HCT116 (cell line): Measurements from ENCODE around the gene MYRF. TPM values are rescaled to one million over a fixed set of nuclear protein-coding genes. Genes with fewer than 3 reads are reported as not detected.

Experiments
- ATAC-seq: fragments of 200-7000 bp; cut with Tn5 transposase; 2 replicates; pipeline ENCODE4 v1.9.1; 2020; ENCODE audit warnings: mild to moderate bottlenecking, moderate library complexity
- BruUV-seq: library from RNA; stranded (reverse); fragments of 400-500 nt; replicated peaks from 2 replicates; lab custom pipeline; 2021; lab: Mats Ljungman, UMichigan
- CTCF ChIA-PET: fragments of 300-600 bp; sonication (Branson Sonifier 250); formaldehyde crosslinking; loops from one replicate; lab custom pipeline; 2021; ENCODE audit warnings: antibody characterized with exemption; lab: Charles Lee
- POLR2A ChIA-PET: fragments of 300-600, 350-600 bp; sonication (Branson Sonifier 250); formaldehyde crosslinking; loops from one replicate; lab custom pipeline; 2021; ENCODE audit warnings: antibody characterized with exemption; lab: Charles Lee
- RAD21 ChIA-PET, 2 experiments: fragments of 300-600 bp; sonication (Branson Sonifier 250); formaldehyde crosslinking; loops; one replicate each; lab custom pipeline; 2023; ENCODE audit warnings: low total read pairs in 2 of 2; ENCODE audit not compliant: uncharacterized antibody in 2 of 2, unreplicated experiment in 2 of 2, low non-redundant PET in 1 of 2; lab: Charles Lee
- DNase-seq: peaks from one replicate; pipeline ENCODE4 v3.0.0-alpha.2; 2010; ENCODE audit warnings: low read depth, low spot score
- H2AFZ ChIP-seq: fragments of 200-600 bp; shearing (Covaris generic), sonication (generic); 2 replicates; pipeline ENCODE4 v1.6.1; 2017; ENCODE audit warnings: low read depth, mixed run types, mixed read lengths, antibody characterized with exemption, low read length; ENCODE audit not compliant: poor library complexity, severe bottlenecking
- H3K27ac ChIP-seq: 2 replicates; pipeline ENCODE4 v1.5.1; 2012; ENCODE audit warnings: low read depth, low read length
- H3K27me3 ChIP-seq: fragments of 200-600 bp; sonication (generic); 2 replicates; pipeline ENCODE4 v1.6.1; 2016; ENCODE audit warnings: mixed run types, low read length, mixed read lengths; ENCODE audit not compliant: insufficient read depth
- H3K36me3 ChIP-seq, 2 experiments: fragments of 200-500 bp in 1 of 2; fragments of 200-600 bp in 1 of 2; sonication (Bioruptor generic) in 1 of 2; sonication (generic) in 1 of 2; 2 replicates each; pipeline versions ENCODE4 v1.5.1 to v1.6.1; 2014 to 2016; ENCODE audit warnings: low read length in 2 of 2, inconsistent platforms in 1 of 2, mixed read lengths in 1 of 2, mixed run types in 1 of 2; ENCODE audit not compliant: insufficient read depth in 2 of 2, control insufficient read depth in 1 of 2
- H3K4me1 ChIP-seq, 2 experiments: fragments of 200-600 bp in 1 of 2; sonication (generic) in 1 of 2; 2 replicates each; pipeline versions ENCODE4 v1.5.1 to v1.6.1; 2012 to 2017; ENCODE audit warnings: low read length in 2 of 2, inconsistent platforms in 1 of 2, mild to moderate bottlenecking in 1 of 2, mixed read lengths in 1 of 2, mixed run types in 1 of 2, moderate library complexity in 1 of 2; ENCODE audit not compliant: insufficient read depth in 2 of 2, control insufficient read depth in 1 of 2
- H3K4me2 ChIP-seq: fragments of 200-600 bp; sonication (generic); 2 replicates; pipeline ENCODE4 v1.6.1; 2017; ENCODE audit warnings: mixed run types, low read length, mixed read lengths
- H3K4me3 ChIP-seq, 2 experiments: fragments of 200-600 bp in 1 of 2; sonication (generic) in 1 of 2; replicated peaks in 1 of 2; 2 replicates each; pipeline ENCODE4 v1.5.1; 2011 to 2016; ENCODE audit warnings: low read length in 2 of 2, control low read depth in 1 of 2, low read depth in 1 of 2, mild to moderate bottlenecking in 1 of 2, mixed read lengths in 1 of 2, mixed run types in 1 of 2
- H3K79me2 ChIP-seq: fragments of 200-600 bp; sonication (generic); 2 replicates; pipeline ENCODE4 v1.6.1; 2017; ENCODE audit warnings: mild to moderate bottlenecking, mixed run types, low read length, moderate library complexity, mixed read lengths; ENCODE audit not compliant: insufficient read depth
- H3K9ac ChIP-seq: fragments of 200-600 bp; sonication (generic); 2 replicates; pipeline ENCODE4 v1.6.1; 2016; ENCODE audit warnings: low read length, mixed read lengths
- H3K9me2 ChIP-seq: fragments of 200-600 bp; sonication (generic), shearing (Covaris generic); 2 replicates; pipeline ENCODE4 v1.6.1; 2017; ENCODE audit warnings: mixed run types, mild to moderate bottlenecking, moderate library complexity; ENCODE audit not compliant: insufficient read depth
- H3K9me3 ChIP-seq, 2 experiments: fragments of 200-500 bp in 1 of 2; fragments of 200-600 bp in 1 of 2; sonication (Bioruptor generic) in 1 of 2; sonication (generic) in 1 of 2; 2 replicates each; pipeline ENCODE4 v1.6.1; 2014 to 2017; ENCODE audit warnings: low read length in 2 of 2, mixed read lengths in 2 of 2, inconsistent platforms in 1 of 2, low read depth in 1 of 2, mild to moderate bottlenecking in 1 of 2, mixed run types in 1 of 2, moderate library complexity in 1 of 2; ENCODE audit not compliant: control insufficient read depth in 1 of 2, insufficient read depth in 1 of 2
- H4K20me1 ChIP-seq: fragments of 200-600 bp; sonication (generic), shearing (Covaris generic); 2 replicates; pipeline ENCODE4 v1.6.1; 2017; ENCODE audit warnings: mixed run types, mild to moderate bottlenecking, moderate library complexity; ENCODE audit not compliant: insufficient read depth
- CEBPB ChIP-seq: IDR thresholded peaks from 2 replicates; pipeline ENCODE4 v1.6.1; 2012; ENCODE audit warnings: low read depth
- FOSL1 ChIP-seq: IDR thresholded peaks from 2 replicates; pipeline ENCODE4 v1.6.1; 2012; ENCODE audit warnings: low read depth
- JUND ChIP-seq: IDR thresholded peaks from 2 replicates; pipeline ENCODE4 v1.6.1; 2012
- POLR2AphosphoS5 ChIP-seq: IDR thresholded peaks from 2 replicates; pipeline ENCODE4 v1.6.1; 2011; ENCODE audit warnings: mild to moderate bottlenecking, low read depth, low read length, moderate library complexity
- RAD21 ChIP-seq: IDR thresholded peaks from 2 replicates; pipeline ENCODE4 v1.6.1; 2012; ENCODE audit warnings: low read depth, mild to moderate bottlenecking
- SIN3A ChIP-seq: IDR thresholded peaks from 2 replicates; pipeline ENCODE4 v1.6.1; 2012; ENCODE audit warnings: low read depth
- SP1 ChIP-seq: IDR thresholded peaks from 2 replicates; pipeline ENCODE4 v1.6.1; 2012; ENCODE audit warnings: low read depth
- SRF ChIP-seq: IDR thresholded peaks from 2 replicates; pipeline ENCODE4 v1.6.1; 2012; ENCODE audit warnings: low read depth
- TCF7L2 ChIP-seq: IDR thresholded peaks from 2 replicates; pipeline ENCODE4 v1.7.0; 2011; ENCODE audit warnings: borderline replicate concordance, inconsistent platforms; ENCODE audit not compliant: insufficient read depth, insufficient read length; ENCODE audit errors: extremely low read depth
- YY1 ChIP-seq: IDR thresholded peaks from 2 replicates; pipeline ENCODE4 v1.6.1; 2011; ENCODE audit warnings: low read length, low read depth, moderate library complexity, mild to moderate bottlenecking; ENCODE audit not compliant: insufficient replicate concordance; ENCODE audit errors: extremely low read depth
- ZNF274 ChIP-seq: fragments of 200-500 bp; sonication (Bioruptor generic); IDR thresholded peaks from 2 replicates; pipeline ENCODE4 v1.6.1; 2014; ENCODE audit warnings: mild to moderate bottlenecking, low read depth, low read length, inconsistent platforms
- intact Hi-C: fragments of 100-400 bp; cut with micrococcal nuclease; formaldehyde crosslinking; loops from 2 replicates; pipeline ENCODE4 v1.10.0; 2022
- total RNA-seq: library from RNA; stranded (reverse); gene quantifications from one replicate; pipeline ENCODE4 v1.2.1, GENCODE V29; 2021; ENCODE audit not compliant: unreplicated experiment
- TF ChIP-seq, protein P1 (sequence below): IDR thresholded peaks from 2 replicates; pipeline ENCODE4 v1.6.1; 2012; ENCODE audit warnings: low read depth
- TF ChIP-seq, protein P2 (sequence below), 3 experiments: fragments of 200-600 bp in 1 of 3; sonication (generic) in 1 of 3; IDR thresholded peaks in 2 of 3; conservative IDR thresholded peaks in 1 of 3; 2 replicates each; pipeline ENCODE4 v1.5.1; 2012 to 2017; ENCODE audit warnings: low read depth in 2 of 3, low read length in 2 of 3, antibody characterized with exemption in 1 of 3, borderline replicate concordance in 1 of 3, control low read depth in 1 of 3, mild to moderate bottlenecking in 1 of 3, mixed read lengths in 1 of 3, mixed run types in 1 of 3, moderate library complexity in 1 of 3; ENCODE audit not compliant: insufficient read depth in 1 of 3
- TF ChIP-seq, protein P3 (sequence below): IDR thresholded peaks from 2 replicates; pipeline ENCODE4 v1.6.1; 2012

The MYRF gene
- total RNA-seq, 1 experiment from 2014 or later: 52.3 TPM

DNA sequence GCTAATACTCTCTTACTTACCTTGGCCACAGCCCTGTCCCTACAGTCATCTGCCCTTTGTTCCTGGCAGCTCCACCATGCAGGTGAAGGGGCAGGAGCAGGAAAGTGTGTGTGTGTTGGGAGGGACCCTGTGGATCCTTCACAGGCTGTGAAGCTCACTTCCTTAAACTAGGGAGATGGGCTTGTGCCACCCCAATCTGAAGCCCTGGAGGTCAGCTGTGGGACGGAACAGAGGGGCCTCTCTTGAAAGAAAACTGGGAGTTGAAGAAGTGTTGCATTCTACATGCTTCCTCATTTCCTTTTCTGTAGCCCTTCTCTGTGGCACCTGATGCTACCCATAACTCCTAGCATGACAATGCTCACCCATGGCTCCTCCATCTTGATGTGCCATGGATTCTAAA, 52.7 kb downstream of the MYRF start:
- H3K4me1 ChIP-seq: peaks cover 0 to 5% of the 10 kb centered on the region in 2 experiments; a peak in 1 of 4 replicates
- H3K4me3 ChIP-seq: no peak overlapping the region
- RAD21 ChIA-PET: no interaction called here
- H3K79me2 ChIP-seq: peaks cover 5% of the 10 kb centered on the region
- no peak for ATAC-seq
- H4K20me1 ChIP-seq: no peaks in the 10 kb centered on the region
- no peak overlapping the region for H3K4me2 ChIP-seq
- CTCF ChIA-PET: interaction anchor here (0.7 to 1.5 kb wide), 2 partner anchors 8 to 277 kb away, joined by 3 to 6 read pairs; no protein-coding TSS in a partner anchor
- no TSS peak for BruUV-seq
- H3K9me3 ChIP-seq: no peaks in the 10 kb centered on the region
- POLR2A ChIA-PET: interaction anchor here (2.6 kb wide), 1 partner anchor 11 kb away, joined by 15 read pairs; the partner anchor contains the start of gene FADS1
- no peak for TF ChIP-seq RAD21
- no peak for TF ChIP-seq SP1
- no peak for TF ChIP-seq TCF7L2
- TF ChIP-seq FOSL1: no peak
- no peak for TF ChIP-seq POLR2AphosphoS5
- TF ChIP-seq, protein P1, sequence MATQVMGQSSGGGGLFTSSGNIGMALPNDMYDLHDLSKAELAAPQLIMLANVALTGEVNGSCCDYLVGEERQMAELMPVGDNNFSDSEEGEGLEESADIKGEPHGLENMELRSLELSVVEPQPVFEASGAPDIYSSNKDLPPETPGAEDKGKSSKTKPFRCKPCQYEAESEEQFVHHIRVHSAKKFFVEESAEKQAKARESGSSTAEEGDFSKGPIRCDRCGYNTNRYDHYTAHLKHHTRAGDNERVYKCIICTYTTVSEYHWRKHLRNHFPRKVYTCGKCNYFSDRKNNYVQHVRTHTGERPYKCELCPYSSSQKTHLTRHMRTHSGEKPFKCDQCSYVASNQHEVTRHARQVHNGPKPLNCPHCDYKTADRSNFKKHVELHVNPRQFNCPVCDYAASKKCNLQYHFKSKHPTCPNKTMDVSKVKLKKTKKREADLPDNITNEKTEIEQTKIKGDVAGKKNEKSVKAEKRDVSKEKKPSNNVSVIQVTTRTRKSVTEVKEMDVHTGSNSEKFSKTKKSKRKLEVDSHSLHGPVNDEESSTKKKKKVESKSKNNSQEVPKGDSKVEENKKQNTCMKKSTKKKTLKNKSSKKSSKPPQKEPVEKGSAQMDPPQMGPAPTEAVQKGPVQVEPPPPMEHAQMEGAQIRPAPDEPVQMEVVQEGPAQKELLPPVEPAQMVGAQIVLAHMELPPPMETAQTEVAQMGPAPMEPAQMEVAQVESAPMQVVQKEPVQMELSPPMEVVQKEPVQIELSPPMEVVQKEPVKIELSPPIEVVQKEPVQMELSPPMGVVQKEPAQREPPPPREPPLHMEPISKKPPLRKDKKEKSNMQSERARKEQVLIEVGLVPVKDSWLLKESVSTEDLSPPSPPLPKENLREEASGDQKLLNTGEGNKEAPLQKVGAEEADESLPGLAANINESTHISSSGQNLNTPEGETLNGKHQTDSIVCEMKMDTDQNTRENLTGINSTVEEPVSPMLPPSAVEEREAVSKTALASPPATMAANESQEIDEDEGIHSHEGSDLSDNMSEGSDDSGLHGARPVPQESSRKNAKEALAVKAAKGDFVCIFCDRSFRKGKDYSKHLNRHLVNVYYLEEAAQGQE: no peak
- TF ChIP-seq SIN3A: no peak
- no peak for TF ChIP-seq JUND
- no peak for TF ChIP-seq CEBPB
- no peak for TF ChIP-seq ZNF274
- no peak for TF ChIP-seq SRF
- TF ChIP-seq, protein P2, sequence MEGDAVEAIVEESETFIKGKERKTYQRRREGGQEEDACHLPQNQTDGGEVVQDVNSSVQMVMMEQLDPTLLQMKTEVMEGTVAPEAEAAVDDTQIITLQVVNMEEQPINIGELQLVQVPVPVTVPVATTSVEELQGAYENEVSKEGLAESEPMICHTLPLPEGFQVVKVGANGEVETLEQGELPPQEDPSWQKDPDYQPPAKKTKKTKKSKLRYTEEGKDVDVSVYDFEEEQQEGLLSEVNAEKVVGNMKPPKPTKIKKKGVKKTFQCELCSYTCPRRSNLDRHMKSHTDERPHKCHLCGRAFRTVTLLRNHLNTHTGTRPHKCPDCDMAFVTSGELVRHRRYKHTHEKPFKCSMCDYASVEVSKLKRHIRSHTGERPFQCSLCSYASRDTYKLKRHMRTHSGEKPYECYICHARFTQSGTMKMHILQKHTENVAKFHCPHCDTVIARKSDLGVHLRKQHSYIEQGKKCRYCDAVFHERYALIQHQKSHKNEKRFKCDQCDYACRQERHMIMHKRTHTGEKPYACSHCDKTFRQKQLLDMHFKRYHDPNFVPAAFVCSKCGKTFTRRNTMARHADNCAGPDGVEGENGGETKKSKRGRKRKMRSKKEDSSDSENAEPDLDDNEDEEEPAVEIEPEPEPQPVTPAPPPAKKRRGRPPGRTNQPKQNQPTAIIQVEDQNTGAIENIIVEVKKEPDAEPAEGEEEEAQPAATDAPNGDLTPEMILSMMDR (IDR thresholded peaks at IDR 0.05 in 2 of 3, conservative IDR thresholded peaks at IDR 0.05 in 1 of 3; ENCODE audit: borderline replicate concordance in 1 of 3, insufficient read depth in 1 of 3, low read depth in 2 of 3, low read length in 2 of 3): no peak
- TF ChIP-seq, protein P3, sequence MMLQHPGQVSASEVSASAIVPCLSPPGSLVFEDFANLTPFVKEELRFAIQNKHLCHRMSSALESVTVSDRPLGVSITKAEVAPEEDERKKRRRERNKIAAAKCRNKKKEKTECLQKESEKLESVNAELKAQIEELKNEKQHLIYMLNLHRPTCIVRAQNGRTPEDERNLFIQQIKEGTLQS: no peak
- no peak for TF ChIP-seq YY1
- TF ChIP-seq, all 23 proteins: peak for 0
- no peaks in the 10 kb centered on the region for H3K9me2 ChIP-seq
- H2AFZ ChIP-seq: no peak overlapping the region
- DNase-seq: no peak
- no peaks in the 10 kb centered on the region for H3K27me3 ChIP-seq
- intact Hi-C loops: no loop called here
- H3K9ac ChIP-seq: no peak overlapping the region
- peaks cover 3 to 26% of the 10 kb centered on the region in 2 experiments for H3K36me3 ChIP-seq
- no peak overlapping the region for H3K27ac ChIP-seq
